SKM-1 treated with dmso at 0.1 percent for 144 hours (cell line): Measurements from ENCODE around the gene SAMD4A.

Experiments used
- DNase-seq: peaks from one replicate; lab custom pipeline; 2025; ENCODE audit not compliant: unreplicated experiment; lab: John Stamatoyannopoulos, UW

Gene SAMD4A

DNA sequence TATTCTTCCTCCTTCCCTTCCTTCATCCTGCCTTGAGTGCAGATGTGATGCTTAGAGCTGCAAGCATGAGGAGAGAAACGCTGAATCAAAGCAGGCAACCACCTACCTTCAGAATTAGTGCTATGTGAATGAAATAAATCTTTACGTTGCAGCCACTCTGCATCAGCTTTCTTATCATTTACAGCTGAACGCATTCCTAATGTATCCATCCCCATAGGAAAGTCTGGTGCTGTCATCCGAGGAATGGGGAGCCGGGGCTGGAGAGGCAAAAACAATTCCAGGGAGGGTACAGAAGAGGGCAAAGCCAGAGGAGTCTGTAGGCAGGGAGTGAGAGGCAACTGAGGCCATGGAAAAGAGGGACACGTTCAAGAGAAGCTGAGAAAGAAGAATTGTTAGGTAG, 245.7 kb downstream of the SAMD4A start:
- no peak for DNase-seq

DNA sequence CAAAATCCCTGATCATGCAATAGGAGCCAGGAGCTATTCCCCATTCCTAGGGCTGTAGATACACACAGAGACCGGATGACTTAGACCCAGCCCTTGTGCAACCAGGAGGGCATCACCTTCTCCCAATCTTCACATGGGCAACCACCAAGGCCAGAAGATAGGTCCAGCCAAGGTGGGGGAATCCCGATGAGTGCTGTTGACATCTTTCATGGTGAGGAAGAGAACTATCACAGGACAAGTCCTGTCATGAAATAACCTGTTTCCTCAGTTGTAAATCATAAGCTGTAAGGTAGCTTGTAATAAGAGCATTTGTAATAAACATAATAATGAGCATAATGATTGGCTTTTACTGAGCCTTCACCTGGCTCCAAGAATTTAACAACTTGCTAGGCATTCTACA, 246.2 kb downstream of the SAMD4A start:
- no peak for DNase-seq

DNA sequence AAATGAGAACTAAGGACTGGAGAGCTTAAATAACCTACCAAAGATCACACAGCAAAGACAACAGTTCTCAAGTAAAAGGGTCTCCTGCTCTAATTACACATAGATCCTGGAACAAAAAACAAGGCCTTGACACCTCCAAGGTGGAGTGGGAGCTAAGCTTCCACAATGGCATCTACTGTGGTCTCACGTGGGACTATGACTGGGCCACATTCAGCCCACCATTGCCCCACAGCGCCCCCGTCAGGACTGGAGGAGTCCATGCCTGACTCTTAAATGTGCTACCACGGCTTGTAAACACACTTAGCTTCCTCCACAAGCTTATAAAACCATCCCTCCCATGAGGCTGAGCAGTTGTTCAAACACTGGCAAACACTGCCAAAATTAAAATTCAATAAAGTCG, 247.1 kb downstream of the SAMD4A start:
- DNase-seq = no peak

DNA sequence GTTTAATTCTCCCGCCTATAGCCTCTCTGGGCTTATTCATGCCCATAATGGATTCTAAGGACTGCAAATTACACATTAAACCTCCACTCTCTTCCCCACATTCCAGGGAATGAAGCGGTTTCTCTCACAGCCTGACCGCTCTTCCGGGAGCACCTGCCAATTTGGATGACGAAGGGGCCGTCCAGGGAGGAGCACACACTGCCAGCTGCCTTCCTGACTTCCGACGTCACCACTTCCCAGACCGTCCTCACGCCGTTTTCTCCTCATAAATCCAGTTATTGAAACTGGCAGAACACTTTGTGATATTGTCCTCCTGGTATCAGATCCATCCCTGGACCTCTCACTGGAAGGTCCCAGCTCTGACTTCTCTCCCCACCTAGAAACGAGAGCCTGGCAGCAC, 248.1 kb downstream of the SAMD4A start:
- no peak for DNase-seq

DNA sequence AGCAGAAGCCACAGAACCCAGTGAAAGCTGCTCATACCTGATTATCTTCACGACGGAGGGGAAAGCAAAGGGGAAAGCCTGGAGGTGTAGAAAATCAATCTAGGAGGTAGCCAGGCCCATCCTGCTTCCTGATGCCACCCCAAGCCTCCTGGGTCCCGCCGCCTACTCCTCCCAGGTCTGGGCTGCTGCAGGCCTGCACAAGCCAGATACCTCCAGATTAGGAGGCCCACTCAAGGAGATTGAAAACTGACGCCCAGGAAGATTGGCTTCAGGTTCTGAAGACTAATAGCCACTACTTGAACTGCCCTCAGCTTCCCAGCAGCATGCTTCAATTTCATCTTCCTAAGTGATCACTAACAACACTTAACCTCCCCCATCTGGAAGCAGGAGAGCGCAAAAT, 248.6 kb downstream of the SAMD4A start:
- no peak for DNase-seq

DNA sequence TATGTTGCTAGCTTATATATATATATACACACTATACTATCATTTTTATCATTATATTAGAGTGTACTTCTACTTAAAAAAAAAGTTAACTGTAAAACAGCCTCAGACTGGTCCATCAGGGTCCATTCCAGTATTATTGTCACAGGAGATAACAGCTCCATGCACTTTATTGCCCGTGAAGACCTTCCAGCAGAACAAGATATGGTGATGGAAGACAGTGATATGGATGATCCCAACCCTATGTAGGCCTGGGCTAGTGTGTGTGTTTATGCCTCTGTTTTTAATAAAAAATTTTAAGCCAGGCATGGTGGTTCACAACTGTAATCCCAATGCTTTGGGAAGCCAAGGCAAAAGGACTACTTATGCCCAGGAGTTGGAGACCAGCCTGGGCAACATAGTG, 249.5 kb downstream of the SAMD4A start:
- DNase-seq = no peak

DNA sequence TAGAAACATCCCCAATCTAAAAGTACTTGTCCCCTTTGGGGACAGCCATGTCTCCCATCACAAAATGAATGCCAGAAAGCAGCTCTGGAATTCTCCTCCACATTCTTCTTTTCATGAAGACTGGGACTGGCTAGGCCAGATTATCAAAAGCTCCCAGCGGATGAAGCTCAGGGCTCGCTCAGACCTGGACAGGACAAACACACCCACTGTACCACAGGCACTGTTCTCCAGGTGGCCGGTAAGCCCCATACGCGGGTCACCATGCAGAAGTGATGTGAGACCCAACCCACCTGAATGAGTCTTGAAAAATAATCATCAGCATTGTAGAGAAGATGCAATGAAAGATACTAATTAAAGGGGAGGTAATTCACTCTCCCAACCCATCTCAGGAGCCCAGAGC, 250.6 kb downstream of the SAMD4A start:
- DNase-seq = no peak

DNA sequence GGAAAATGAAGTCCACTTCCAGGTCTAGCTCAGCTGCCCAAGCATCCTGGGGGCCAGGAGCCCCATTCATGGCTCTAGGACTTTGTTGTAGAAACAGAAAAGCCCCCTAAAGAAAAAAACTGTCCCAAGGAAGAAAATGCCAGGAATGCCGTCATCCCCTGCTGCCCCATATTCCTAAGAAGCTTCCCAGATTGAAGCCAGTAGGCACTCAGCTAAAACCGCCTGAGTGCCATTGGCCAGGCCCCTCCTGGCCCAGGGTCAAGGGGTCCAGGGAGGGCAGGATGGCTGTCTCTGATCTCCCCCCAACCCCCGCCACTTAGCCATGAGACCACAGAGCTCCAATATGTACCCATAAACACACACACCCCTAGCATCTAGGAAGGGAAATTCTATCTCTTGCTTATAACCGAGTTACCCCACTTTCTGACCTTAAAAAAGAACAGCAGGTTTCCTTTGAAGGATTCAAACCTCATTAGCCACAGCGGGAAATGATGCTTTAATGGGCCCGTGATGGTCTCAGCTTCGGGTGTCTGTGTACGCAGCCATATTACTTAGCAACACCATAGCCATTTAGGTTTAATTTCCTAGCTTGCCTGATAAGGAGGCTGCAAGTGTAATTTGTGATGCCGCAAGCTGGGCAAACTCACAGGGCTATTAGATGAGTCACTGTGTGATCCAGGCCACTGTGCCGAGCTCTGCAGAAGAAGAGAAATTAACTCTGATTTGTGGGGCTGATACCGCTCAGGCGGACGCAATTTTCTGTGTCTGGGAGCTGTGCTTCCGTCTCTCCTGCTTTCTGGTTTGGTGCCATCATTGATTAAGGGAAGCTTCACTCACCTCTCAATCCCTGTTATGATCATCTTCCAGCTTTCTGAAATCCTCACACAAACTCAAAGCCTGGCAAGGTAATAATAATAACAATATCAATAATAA, 251.5 kb downstream of the SAMD4A start:
- DNase-seq = no peak

DNA sequence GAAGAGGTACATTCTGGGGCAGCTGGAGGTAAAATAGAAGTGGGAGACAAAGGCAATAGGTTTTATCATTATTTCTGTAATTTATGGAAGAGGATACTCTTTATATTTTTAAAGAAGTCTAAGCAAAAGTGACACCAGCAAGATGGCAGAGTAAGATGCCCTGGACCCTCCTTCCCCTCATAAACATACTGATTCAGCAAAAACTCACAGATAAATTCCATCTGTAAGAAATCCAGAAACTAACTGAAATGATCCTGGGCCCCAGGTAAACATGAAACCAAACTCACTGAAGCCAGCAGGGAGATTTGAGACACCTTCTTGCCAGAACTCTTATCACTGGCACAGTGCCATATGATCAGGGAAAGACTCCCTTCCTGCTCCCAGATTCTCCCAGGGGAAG, 255.8 kb downstream of the SAMD4A start:
- DNase-seq = no peak

DNA sequence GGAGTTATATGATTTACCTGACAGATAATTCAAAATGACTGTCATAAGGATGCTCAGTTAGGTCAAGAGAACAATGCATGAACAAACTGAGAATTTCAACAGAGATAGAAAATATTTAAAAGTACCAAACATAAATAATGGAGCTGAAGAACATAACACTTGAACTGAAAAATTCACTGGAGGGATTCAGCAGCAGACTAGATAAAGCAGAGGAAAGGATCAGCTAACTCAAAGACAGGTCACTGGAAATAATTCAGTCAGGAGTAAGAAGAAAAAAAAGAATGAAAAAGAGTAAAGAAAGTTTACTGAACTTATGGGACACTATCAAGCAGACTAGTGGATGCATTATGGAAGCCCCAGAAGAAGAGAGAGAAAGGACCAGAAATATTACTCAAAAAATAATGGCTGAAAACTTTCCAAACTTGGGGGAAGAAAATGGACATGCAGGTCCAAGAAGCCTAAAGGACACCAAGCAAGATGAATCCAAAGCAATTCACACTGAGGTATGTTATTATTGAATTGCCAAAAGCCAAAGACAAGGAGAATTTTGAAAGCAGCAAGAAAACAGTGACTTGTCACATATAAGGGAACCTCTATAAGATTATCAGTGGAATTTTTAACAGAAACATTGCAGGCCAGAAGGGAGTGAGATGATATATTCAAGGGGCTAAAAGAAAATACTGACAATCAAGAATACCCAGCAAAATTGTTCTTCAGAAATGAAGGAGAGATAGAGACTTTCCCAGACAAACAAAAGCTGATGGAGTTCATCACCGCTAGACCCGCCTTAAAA, 257.0 kb downstream of the SAMD4A start:
- DNase-seq = no peak

DNA sequence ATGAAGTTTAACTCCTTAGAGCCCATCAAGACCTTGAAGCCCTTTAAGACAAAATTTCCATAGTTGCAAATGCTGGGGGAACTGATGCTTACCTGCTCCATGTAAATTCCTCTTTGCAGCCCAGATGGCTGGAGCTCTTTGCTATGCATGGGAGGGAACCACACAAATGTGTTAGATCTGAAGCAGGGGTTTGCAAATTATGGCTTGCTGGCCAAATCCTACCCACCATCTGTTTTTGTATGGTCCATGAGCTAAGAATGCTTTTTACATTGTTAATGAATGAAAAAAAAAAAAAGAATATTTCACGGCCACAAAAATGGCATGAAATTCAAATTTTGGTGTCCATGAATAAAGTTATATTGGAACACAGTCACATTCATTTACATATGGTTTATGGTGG, 261.1 kb downstream of the SAMD4A start:
- no peak for DNase-seq

DNA sequence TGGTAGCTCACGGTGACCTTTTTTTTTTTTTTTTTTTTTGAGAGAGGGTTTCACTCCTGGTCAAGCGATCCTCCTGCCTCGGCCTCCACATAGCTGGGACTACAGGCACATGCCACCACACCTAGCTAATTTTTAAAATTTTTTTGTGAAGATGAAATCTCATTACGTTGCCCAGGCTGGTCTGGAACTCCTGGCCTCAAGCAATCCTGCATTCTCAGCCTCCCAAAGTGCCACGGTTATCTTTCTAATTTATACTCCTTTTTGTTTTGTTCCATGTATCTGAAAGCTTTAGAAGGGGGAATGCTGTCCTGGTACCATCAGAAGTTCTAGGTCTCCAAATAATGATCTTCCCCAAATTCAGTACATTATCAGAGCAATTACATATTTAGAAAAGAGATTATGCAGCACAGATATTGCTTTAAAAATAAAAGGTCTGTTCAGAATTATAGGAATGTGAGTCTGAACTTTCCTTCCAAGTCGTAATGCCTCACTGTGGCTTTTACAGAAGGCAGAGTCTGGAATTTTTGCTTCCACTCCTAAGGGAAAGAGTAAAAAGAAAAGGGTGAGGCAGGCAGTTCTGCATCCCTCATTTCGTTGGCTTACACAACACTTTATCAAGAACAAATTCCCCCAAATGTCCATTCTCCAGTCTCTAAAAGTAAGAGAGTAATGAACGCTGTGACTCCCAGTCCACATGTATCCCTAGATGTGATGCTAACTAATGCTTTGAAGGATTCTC, 262.7 kb downstream of the SAMD4A start:
- no peak for DNase-seq

DNA sequence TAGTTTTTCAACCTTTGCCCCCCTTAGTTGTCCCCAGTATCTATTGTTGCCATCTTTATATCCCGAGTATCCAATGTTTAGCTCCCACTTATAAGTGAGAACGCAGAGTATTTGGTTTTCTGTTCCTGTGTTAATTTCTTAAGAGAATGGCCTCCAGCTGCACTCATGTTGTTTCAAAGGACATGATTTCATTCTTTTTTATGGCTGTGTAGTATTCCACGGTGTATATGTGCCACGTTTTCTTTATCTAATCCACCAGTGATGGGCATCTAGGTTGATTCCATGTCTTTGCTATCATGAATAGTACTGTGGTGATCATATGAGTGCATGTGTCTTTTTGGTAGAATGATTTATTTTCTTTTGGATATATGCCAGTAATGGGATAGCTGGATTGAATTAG, 263.7 kb downstream of the SAMD4A start:
- DNase-seq = no peak

DNA sequence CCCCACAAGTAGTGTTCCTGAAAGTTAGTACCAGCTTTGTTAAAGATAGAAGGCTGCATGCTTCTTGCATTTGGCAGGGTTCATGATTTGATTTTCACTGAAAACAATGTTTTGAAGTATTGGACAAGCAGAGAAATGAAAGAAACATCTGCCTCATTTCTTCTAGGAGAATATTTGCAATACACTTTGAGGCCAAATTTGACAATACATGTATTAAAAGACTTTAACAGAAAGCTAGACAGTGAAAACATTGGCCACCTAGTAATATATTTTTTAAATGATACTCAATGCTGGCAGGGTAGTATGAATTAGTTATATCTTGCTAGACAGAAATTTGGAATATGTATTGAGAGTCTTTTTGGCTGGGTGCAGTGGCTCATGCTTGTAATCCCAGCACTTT, 267.2 kb downstream of the SAMD4A start:
- no peak for DNase-seq

DNA sequence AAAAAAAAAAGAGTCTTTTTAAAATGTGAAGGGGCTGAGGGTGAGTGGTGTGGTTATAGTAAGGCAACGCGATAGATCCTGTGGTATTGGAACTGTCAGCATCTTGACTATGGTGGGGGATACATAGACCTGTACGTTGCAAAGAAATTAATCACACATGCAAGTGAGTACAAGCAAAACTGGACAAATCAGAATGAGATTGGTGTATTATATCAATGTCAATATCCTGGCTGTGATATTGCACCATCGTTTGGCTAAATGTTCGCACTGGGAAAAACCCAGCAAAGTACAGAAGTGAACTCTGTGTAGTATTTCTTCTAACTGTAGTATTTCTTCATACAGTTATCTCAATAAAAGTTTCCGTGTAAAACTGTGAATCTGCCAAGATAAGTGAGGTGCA, 267.8 kb downstream of the SAMD4A start:
- no peak for DNase-seq

DNA sequence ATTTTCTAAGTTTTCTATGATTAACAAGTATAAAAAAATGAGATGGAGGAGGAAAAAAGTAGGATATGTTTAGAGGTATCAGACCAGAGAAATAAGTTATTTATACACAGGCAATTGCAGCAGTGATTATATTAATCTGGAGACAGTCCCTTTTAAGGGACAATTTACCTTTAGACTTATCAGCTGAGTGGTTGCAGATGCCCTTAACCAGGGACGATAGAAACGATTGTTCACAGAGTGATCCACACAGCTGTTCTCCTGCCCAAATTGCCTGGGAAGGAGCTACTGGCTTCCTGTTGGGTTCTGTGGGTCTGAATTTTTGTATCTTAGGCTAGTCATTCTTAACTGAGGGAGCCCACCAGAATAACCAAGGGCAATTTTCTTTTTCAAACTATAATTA, 269.3 kb downstream of the SAMD4A start:
- DNase-seq = no peak

DNA sequence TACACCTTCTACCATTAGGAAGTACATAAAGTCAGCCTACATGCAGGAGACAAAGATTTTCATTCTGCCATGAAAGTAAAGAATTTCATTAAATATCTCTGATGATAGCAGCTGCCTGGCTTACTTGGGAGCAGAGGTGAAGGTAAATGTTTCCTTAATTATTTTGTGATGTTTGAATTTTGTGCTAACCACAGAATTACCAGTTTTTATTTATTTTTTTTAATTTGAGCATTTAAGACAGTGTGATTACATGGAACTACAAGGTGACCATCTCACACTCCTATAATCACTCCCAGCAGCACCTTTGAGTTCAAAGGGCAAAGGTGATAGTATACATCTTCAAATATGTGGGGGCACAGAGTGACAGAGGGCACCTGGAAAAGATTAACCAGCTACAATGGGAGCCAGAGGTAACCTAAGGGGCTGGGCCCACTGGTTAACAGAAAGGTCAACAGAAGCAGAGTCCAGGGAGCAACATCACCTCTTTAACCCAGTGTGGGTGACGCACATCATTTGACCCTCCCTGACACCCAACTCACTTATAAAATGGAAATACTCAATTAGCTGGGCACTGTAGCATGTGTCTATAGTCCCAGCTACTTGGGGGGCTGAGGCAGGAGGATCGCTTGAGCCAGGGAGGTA, 270.7 kb downstream of the SAMD4A start:
- no peak for DNase-seq

DNA sequence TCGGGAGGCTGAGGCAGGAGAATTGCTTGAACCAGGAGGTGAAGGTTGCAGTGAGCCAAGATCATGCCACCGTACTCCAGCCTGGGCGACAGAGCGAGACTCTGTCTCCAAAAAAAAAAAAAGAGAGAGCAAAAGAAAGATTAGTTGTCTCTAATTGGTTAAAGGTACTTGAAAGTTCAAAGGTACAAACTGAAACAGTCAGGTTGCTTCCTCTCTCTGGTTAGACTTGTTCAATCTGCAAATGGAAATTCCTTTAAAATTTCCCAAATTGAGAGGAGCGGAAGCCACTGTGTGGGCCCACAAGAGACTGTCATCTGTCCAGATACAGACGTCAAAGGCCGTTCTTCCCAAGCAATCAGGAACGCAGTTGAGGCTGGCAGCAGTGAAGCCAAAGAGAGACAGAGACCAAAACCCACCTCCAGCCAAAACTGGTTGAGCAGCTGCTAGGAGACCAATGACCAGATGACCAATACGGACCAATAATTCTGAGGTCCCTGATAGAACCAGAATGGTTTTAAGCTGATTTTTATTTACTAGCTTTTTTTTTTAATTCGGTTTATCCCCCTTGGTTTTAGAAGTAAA, 272.1 kb downstream of the SAMD4A start:
- DNase-seq = no peak

DNA sequence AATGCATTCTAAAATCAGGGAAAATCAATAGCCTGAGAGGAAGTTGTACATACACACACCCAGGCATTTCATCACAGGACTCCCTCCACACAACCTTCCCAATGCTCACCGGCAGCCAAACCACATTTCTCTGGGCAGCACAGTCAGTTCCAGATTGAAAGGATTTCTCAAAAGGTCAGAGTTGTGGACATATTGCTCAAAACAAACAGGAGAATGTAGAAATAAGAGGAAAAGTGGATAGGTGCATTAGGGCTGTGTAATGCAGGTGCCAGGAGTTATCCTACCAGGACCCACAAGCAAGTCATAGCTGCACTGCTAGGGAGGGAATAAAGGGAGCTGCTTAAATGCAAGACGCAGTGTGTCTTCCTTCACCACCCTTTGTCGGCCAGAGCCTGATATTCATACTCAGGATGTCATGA, 272.8 kb downstream of the SAMD4A start:
- no peak for DNase-seq

DNA sequence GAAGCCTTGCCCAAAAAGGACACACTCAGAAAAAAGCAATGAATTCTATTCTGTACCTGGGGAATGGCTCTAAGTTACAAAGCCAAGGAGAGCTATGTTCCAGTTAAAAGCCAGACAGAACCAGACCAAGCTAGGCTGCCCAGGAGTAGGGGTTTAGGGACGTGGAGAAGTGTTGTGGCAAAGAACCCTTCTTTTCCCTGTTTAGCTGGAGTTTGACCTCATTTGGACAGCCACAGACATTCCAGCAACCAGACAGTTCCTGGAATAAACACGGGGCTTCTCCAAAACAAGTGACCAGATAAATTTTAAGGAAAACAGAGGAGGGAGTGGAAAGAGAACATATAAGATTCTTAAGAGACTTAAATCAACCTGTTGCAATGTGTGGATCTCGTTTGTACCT, 273.4 kb downstream of the SAMD4A start:
- DNase-seq = no peak

DNA sequence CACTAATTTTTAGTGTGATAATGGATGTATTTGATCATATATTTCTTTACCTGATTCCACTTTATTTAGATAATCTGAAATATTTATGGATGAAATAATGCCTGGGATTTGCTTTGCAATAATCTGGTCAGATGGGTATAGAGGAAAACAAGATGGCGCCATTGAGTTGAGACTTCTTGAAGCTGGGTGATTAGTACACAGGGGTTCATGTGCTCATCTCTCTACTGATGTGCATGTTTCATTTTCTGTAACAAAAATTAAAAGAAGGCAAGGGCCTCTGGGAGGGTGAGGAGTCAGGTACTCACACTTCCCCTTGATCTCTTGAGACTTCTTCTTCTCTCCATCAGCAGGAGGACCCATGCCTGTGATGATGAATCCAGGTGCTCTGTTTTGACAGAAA, 273.9 kb downstream of the SAMD4A start:
- DNase-seq = no peak
